ENCODE measurements around the gene DOC2B.

Gene DOC2B

GRCh38 chr17:177762-178161 is 3.7 kb downstream of the DOC2B start:
- TF ChIP-seq ZNF121 (tag by site-specific recombination; IDR thresholded peaks at IDR 0.05) (no peak), ZNF398 (tag by site-specific recombination; IDR thresholded peaks at IDR 0.05) (no peak), RBAK (tag by site-specific recombination; IDR thresholded peaks at IDR 0.05) (no peak), ZNF155 (tag by site-specific recombination; IDR thresholded peaks at IDR 0.05) (no peak), ZNF239 (tag by site-specific recombination; IDR thresholded peaks at IDR 0.05) (no peak), KLF16 (tag by site-specific recombination; IDR thresholded peaks at IDR 0.05) (no peak), ZNF341 (tag by site-specific recombination; IDR thresholded peaks at IDR 0.05; ENCODE audit: low read depth) (no peak), HOXC10 (CRISPR knock-in tag; IDR thresholded peaks at IDR 0.05) (no peak), ZNF354C (tag by site-specific recombination; IDR thresholded peaks at IDR 0.05; ENCODE audit: borderline replicate concordance, low read depth) (no peak)
- H3K27ac ChIP-seq (ENCODE audit: extremely low read depth, low read depth, low read length) = no peak overlapping the region
- CTCF ChIA-PET = interaction anchor here (0.7 kb wide), 1 partner anchor 576 kb away, joined by 3 read pairs; no protein-coding TSS in a partner anchor
- H3K9me3 ChIP-seq (ENCODE audit: control insufficient read depth, insufficient read depth, low read depth, low read length) = no peaks in the 10 kb centered on the region
- no peak overlapping the region for H3K4me3 ChIP-seq (ENCODE audit: low read depth, low read length)
- H3K36me3 ChIP-seq (ENCODE audit: control insufficient read depth in 2 of 2, insufficient read depth in 1 of 2, low read length in 2 of 2) = no peaks in the 10 kb centered on the region
- POLR2A ChIA-PET = no interaction called here
- H3K4me1 ChIP-seq (ENCODE audit: control insufficient read depth, insufficient read depth, low read length) = no peaks in the 10 kb centered on the region

- ChIA-PET POLR2A (no interaction called here), CTCF (no interaction called here)
- H3K4me1 ChIP-seq (ENCODE audit: control insufficient read depth, insufficient read depth, low read length) = no peaks in the 10 kb centered on the region
Observed at GRCh38 chr17:177155-177554, 4.3 kb downstream of the DOC2B start.

GRCh38 chr17:173166-173911 is 8.1 kb downstream of the DOC2B start:
- POLR2A ChIA-PET = no interaction called here
- H3K36me3 ChIP-seq (ENCODE audit: control insufficient read depth in 2 of 2, insufficient read depth in 1 of 2, low read length in 2 of 2) = no peaks in the 10 kb centered on the region
- CTCF ChIA-PET = interaction anchor here (0.8 to 1.6 kb wide), 5 partner anchors 11 to 823 kb away, joined by 3 to 4 read pairs (median 3); partner anchors contain the start of gene TIMM22
- no peaks in the 10 kb centered on the region for H3K9me3 ChIP-seq (ENCODE audit: control insufficient read depth, insufficient read depth, low read depth, low read length)
- H3K27ac ChIP-seq (ENCODE audit: extremely low read depth, low read depth, low read length) = no peak overlapping the region
- no peak for TF ChIP-seq ZNF133 (tag by site-specific recombination; IDR thresholded peaks at IDR 0.05)
- TF ChIP-seq ZXDB (tag by site-specific recombination; IDR thresholded peaks at IDR 0.05) = no peak
- no peak for TF ChIP-seq ZNF768 (tag by site-specific recombination; IDR thresholded peaks at IDR 0.05)
- TF ChIP-seq INSM2 (tag by site-specific recombination; IDR thresholded peaks at IDR 0.05) = no peak
- no peak for TF ChIP-seq ZNF391 (tag by site-specific recombination; IDR thresholded peaks at IDR 0.05; ENCODE audit: borderline replicate concordance, low read depth)
- TF ChIP-seq ZFP3 (tag by site-specific recombination; IDR thresholded peaks at IDR 0.05; ENCODE audit: low read depth) = peak; percentile 53; the same call in 1 of the 2 replicates
- no peak for TF ChIP-seq ZNF16 (tag by site-specific recombination; IDR thresholded peaks at IDR 0.05; ENCODE audit: low read depth)
- no peaks in the 10 kb centered on the region for H3K4me1 ChIP-seq (ENCODE audit: control insufficient read depth, insufficient read depth, low read length)
- no peak overlapping the region for H3K4me3 ChIP-seq (ENCODE audit: low read depth, low read length)

More at GRCh38 chr17:177155-177554, 4.3 kb downstream of the DOC2B start:
- no peaks in the 10 kb centered on the region for H3K36me3 ChIP-seq (ENCODE audit: control insufficient read depth in 2 of 2, insufficient read depth in 1 of 2, low read length in 2 of 2)
- H3K9me3 ChIP-seq (ENCODE audit: control insufficient read depth, insufficient read depth, low read depth, low read length) = no peaks in the 10 kb centered on the region
- no peak overlapping the region for H3K27ac ChIP-seq (ENCODE audit: extremely low read depth, low read depth, low read length)
- TF ChIP-seq BCL11A (tag by site-specific recombination; IDR thresholded peaks at IDR 0.05; ENCODE audit: low read depth) = no peak
- TF ChIP-seq SP2 (tag by site-specific recombination; IDR thresholded peaks at IDR 0.05) = 0 out of 2 replicates have a peak, but pooled peaks have one; percentile 8
- H3K4me3 ChIP-seq (ENCODE audit: low read depth, low read length) = no peak overlapping the region

All from HEK293 (cell line).